ENCODE data around the gene PPIC.

PPIC gene

GRCh38 chr5:123036391-123037103 lies at the start of gene PPIC:
Gene PPIC, minus strand, starts transcription at chr5:123036725. Its CDS starts 100 bp downstream, at chr5:123036625.
- no peak for DNase-seq

- no peak for DNase-seq
Measured at GRCh38 chr5:123085638-123086286, 49.2 kb upstream of the PPIC start.

GRCh38 chr5:123084730-123085605 lies 48.4 kb upstream of the PPIC start:
- no peak for DNase-seq

- DNase-seq: no peak
Measured at GRCh38 chr5:123083298-123083697, 46.8 kb upstream of the PPIC start.

GRCh38 chr5:123080215-123080614 lies 43.7 kb upstream of the PPIC start:
- DNase-seq: no peak

- no peak for DNase-seq
Measured at GRCh38 chr5:123075521-123076163, 39.1 kb upstream of the PPIC start.

GRCh38 chr5:123068368-123068938 lies 31.9 kb upstream of the PPIC start:
- DNase-seq: no peak

GRCh38 chr5:123066016-123066415 lies 29.5 kb upstream of the PPIC start:
- DNase-seq: no peak

GRCh38 chr5:123059455-123059854 lies 22.9 kb upstream of the PPIC start:
- no peak for DNase-seq

- DNase-seq: no peak
Measured at GRCh38 chr5:123051206-123051605, 14.7 kb upstream of the PPIC start.

- DNase-seq: no peak
Measured at GRCh38 chr5:123047706-123048105, 11.2 kb upstream of the PPIC start.

GRCh38 chr5:123046222-123046621 lies 9.7 kb upstream of the PPIC start:
- no peak for DNase-seq

GRCh38 chr5:123044926-123045617 lies 8.5 kb upstream of the PPIC start:
- no peak for DNase-seq

- no peak for DNase-seq
Measured at GRCh38 chr5:123039673-123040072, 3.1 kb upstream of the PPIC start.

GRCh38 chr5:123037104-123037418 lies 536 bp upstream of the PPIC start:
- DNase-seq: no peak

GRCh38 chr5:123035918-123036390 lies 571 bp downstream of the PPIC start:
- no peak for DNase-seq

GRCh38 chr5:123035360-123035917 lies 1.1 kb downstream of the PPIC start:
- no peak for DNase-seq

- DNase-seq: no peak
Measured at GRCh38 chr5:123033157-123033671, 3.3 kb downstream of the PPIC start.

GRCh38 chr5:123028222-123028621 lies 8.3 kb downstream of the PPIC start:
- DNase-seq: no peak

GRCh38 chr5:123014689-123015088 lies 21.8 kb downstream of the PPIC start:
- DNase-seq: no peak

- no peak for DNase-seq
Measured at GRCh38 chr5:123012321-123012720, 24.2 kb downstream of the PPIC start.

- DNase-seq: no peak
Measured at GRCh38 chr5:123007754-123008153, 28.8 kb downstream of the PPIC start.

Measured in CD4-positive, alpha-beta T cell treated with Interleukin-17A for 4 hours (primary cell).